Gastrocnemius medialis (tissue), 4 donors: ENCODE measurements around the gene TEAD4. TPM values are rescaled to one million over a fixed set of nuclear protein-coding genes. Genes with fewer than 3 reads are reported as not detected.

Experiments
- ATAC-seq, 2 donors: fragments of 150-250 bp; one replicate each; pipeline ENCODE4 v1.9.1; 2016
- DNase-seq, 2 donors: peaks; one replicate each; pipeline ENCODE4 v3.0.0-alpha.2; 2019
- H3K27ac ChIP-seq, 4 donors: fragments of 200-600 bp; sonication (generic); 1 replicate in 1 of 4; 2 replicates in 3 of 4; pipeline ENCODE4 v1.5.1; 2016 to 2018; ENCODE audit warnings: mild to moderate bottlenecking in 2 of 4, moderate library complexity in 1 of 4
- H3K27me3 ChIP-seq, 3 donors: fragments of 200-600 bp; sonication (generic) in 2 of 3; 1 replicate in 1 of 3; 2 replicates in 2 of 3; pipeline versions ENCODE4 v1.5.1 to v1.6.0; 2016 to 2019; ENCODE audit warnings: mild to moderate bottlenecking in 1 of 3, moderate library complexity in 1 of 3
- H3K36me3 ChIP-seq, 2 donors: fragments of 200-600 bp; sonication (generic) in 1 of 2; one replicate each; pipeline ENCODE4 v1.5.1; 2017 to 2018
- H3K4me1 ChIP-seq, 2 donors: fragments of 200-600 bp; sonication (generic) in 1 of 2; one replicate each; pipeline ENCODE4 v1.5.1; 2016 to 2017; ENCODE audit warnings: mild to moderate bottlenecking in 2 of 2
- H3K4me3 ChIP-seq, 4 donors: fragments of 200-600 bp; sonication (generic) in 3 of 4; 1 replicate in 1 of 4; 2 replicates in 3 of 4; pipeline ENCODE4 v1.5.1; 2016 to 2019; ENCODE audit warnings: mild to moderate bottlenecking in 2 of 4
- H3K9me3 ChIP-seq, 3 donors: fragments of 200-600 bp; sonication (generic) in 2 of 3; 1 replicate in 1 of 3; 2 replicates in 2 of 3; pipeline ENCODE4 v1.5.1; 2016 to 2019
- POLR2A ChIP-seq, 2 donors: fragments of 450-650 bp; IDR thresholded peaks; one replicate each; pipeline ENCODE4 v1.6.1; 2017; ENCODE audit warnings: antibody characterized with exemption in 2 of 2, mild to moderate bottlenecking in 2 of 2, moderate library complexity in 2 of 2
- in situ Hi-C, 4 donors: fragments of 200-750 bp; cut with MboI; loops; one replicate each; pipeline versions ENCODE4 v1.15.0 to v1.8.0; 2017; ENCODE audit warnings: low sequenced_read_pairs in 4 of 4
- intact Hi-C: fragments of 100-400 bp; cut with DNase I; formaldehyde crosslinking; loops from one replicate; pipeline ENCODE4 v1.15.1; 2023; ENCODE audit warnings: low total_unique reads
- total RNA-seq, 4 donors: library from RNA; depleted of rRNA; stranded (reverse); fragments of >200 nt; gene quantifications; one replicate each; pipeline versions ENCODE4 v1.1.0 to v1.2.3, GENCODE V29; 2016
- TF ChIP-seq, protein P1 (sequence below), 5 experiments: fragments of 450-650 bp in 3 of 5; fragments of 200-600 bp in 2 of 5; sonication (generic) in 2 of 5; IDR thresholded peaks in 4 of 5; conservative IDR thresholded peaks in 1 of 5; 1 replicate in 4 of 5; 2 replicates in 1 of 5; pipeline ENCODE4 v1.5.1; 2016 to 2019; ENCODE audit warnings: antibody characterized with exemption in 5 of 5, mild to moderate bottlenecking in 3 of 5, moderate library complexity in 3 of 5

The TEAD4 gene
- total RNA-seq, 4 donors from 2014 or later = 91.1 to 201 (median 122) TPM

DNA sequence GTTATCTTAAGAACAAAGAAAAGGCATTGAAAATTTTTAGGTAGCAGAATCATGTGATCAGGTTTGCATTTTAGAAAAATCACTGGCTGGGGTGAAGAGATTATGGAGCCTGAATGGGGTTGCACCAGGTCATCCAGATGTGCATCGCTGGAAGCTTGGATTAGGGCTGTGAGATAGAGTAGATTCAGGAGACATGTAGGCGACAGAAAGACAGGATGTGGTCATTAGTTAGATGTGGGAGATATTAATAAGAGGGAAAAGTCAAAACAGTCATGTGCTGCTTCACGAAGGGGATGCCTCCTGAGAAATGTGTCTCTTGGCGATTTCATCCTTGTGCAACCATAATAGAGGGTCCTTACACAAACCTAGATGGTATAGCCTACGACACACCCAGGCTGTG, 25.1 kb downstream of the TEAD4 start:
- no peak for DNase-seq
- in situ Hi-C loops = no loop called here

DNA sequence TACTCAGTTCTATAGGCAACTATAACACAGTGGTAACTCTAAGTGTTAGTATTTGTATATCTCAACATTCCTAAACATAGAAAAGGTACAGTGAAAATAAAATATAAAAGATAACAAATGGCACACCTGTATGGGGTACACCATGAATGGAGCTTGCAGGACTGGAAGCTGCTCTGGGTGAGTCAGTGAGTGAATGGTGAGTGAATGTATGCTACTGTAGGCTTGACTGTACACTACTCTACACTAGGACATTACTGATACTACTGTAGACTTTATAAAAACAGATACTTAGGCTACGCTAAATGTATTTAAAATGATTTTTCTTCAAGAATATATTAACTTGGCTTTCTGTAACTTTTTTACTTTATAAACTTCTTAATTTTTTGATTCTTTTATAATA, 25.5 kb downstream of the TEAD4 start:
- peaks cover 37 to 46% of the 10 kb centered on the region in 2 donors for H3K4me1 ChIP-seq
- no peaks in the 10 kb centered on the region for H3K36me3 ChIP-seq
- H3K9me3 ChIP-seq = no peaks in the 10 kb centered on the region
- no peak for TF ChIP-seq POLR2A (IDR thresholded peaks at IDR 0.05)
- TF ChIP-seq, protein P1, sequence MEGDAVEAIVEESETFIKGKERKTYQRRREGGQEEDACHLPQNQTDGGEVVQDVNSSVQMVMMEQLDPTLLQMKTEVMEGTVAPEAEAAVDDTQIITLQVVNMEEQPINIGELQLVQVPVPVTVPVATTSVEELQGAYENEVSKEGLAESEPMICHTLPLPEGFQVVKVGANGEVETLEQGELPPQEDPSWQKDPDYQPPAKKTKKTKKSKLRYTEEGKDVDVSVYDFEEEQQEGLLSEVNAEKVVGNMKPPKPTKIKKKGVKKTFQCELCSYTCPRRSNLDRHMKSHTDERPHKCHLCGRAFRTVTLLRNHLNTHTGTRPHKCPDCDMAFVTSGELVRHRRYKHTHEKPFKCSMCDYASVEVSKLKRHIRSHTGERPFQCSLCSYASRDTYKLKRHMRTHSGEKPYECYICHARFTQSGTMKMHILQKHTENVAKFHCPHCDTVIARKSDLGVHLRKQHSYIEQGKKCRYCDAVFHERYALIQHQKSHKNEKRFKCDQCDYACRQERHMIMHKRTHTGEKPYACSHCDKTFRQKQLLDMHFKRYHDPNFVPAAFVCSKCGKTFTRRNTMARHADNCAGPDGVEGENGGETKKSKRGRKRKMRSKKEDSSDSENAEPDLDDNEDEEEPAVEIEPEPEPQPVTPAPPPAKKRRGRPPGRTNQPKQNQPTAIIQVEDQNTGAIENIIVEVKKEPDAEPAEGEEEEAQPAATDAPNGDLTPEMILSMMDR (IDR thresholded peaks at IDR 0.05 in 4 of 5, conservative IDR thresholded peaks at IDR 0.05 in 1 of 5) = no peak
- DNase-seq (no peak), ATAC-seq (no peak)
- intact Hi-C loops = no loop called here
- H3K27ac ChIP-seq = peak overlapping the region in 3 of 4 donors; percentile 44 to 87 (median 85)
- in situ Hi-C loops = no loop called here
- no peak overlapping the region for H3K4me3 ChIP-seq
- no peaks in the 10 kb centered on the region for H3K27me3 ChIP-seq

More for the DNA sequence above, 25.1 kb downstream of the TEAD4 start:
- TF ChIP-seq POLR2A (IDR thresholded peaks at IDR 0.05) = no peak
- TF ChIP-seq, protein P1 (IDR thresholded peaks at IDR 0.05 in 4 of 5, conservative IDR thresholded peaks at IDR 0.05 in 1 of 5) = no peak
- Histone ChIP-seq H3K27ac (peak overlapping the region; percentile 84 to 87 (median 86)), H3K4me1 (peaks cover 37 to 46% of the 10 kb centered on the region in 2 donors), H3K36me3 (no peaks in the 10 kb centered on the region), H3K4me3 (no peak overlapping the region), H3K27me3 (no peaks in the 10 kb centered on the region), H3K9me3 (no peaks in the 10 kb centered on the region)
- no peak for ATAC-seq
- intact Hi-C loops = no loop called here

DNA sequence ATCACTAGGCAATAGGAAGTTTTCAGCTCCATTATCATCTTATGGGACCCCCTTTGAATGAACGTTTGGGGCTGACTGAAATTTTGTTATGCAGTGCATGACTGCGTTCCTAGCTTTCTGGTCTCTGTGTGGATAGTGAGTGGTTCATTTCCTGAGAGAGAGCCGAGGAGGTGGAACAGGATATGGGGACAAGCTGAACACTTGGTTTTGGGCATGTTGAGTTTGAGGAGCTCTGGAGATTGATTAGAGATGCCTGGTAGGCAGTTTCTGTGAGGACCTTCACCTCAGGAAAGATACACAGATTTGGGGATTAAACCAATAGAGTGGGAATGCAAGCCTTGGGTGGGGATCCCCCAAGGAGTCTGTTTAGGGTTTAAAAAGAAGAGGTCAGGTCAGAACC, 27.7 kb downstream of the TEAD4 start:
- H3K36me3 ChIP-seq = no peaks in the 10 kb centered on the region
- intact Hi-C loops = no loop called here
- H3K4me3 ChIP-seq = no peak overlapping the region
- no peaks in the 10 kb centered on the region for H3K9me3 ChIP-seq
- no peak for TF ChIP-seq POLR2A (IDR thresholded peaks at IDR 0.05)
- TF ChIP-seq, protein P1 (IDR thresholded peaks at IDR 0.05 in 4 of 5, conservative IDR thresholded peaks at IDR 0.05 in 1 of 5) = no peak
- no peak for DNase-seq
- no peak for ATAC-seq
- peak overlapping the region; percentile 16 to 99 (median 37) for H3K27ac ChIP-seq
- H3K4me1 ChIP-seq = peaks cover 30 to 40% of the 10 kb centered on the region in 2 donors
- no peaks in the 10 kb centered on the region for H3K27me3 ChIP-seq
- in situ Hi-C loops = no loop called here

DNA sequence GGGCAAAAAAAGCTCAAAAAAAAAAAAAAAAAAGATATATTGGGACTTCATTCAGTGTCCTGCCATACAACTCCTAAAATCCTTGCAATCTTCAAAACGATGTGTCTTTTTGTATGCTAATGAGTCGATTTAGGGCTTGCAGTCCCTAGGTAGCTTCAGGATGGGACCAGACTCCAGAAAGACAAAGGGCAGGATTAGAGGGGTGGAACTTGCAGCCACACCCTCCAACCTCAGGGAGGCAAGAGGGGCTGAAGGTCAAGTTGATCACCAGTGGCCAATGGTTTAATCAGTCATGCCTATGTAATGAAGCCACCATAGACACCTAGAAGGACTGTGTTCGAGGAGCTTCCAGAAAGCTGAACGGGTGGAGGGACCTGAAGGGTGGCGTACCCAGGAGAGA, 29.3 kb downstream of the TEAD4 start:
- no peak for ATAC-seq
- H3K27me3 ChIP-seq = no peaks in the 10 kb centered on the region
- H3K4me3 ChIP-seq = no peak overlapping the region
- no peak for DNase-seq
- no peaks in the 10 kb centered on the region for H3K36me3 ChIP-seq
- peak overlapping the region; percentile 94 to 99 (median 96) for H3K27ac ChIP-seq
- intact Hi-C loops (no loop called here), in situ Hi-C loops (no loop called here)
- TF ChIP-seq, protein P1 (IDR thresholded peaks at IDR 0.05 in 4 of 5, conservative IDR thresholded peaks at IDR 0.05 in 1 of 5) = no peak
- no peak for TF ChIP-seq POLR2A (IDR thresholded peaks at IDR 0.05)
- peaks cover 24 to 41% of the 10 kb centered on the region in 2 donors for H3K4me1 ChIP-seq
- no peaks in the 10 kb centered on the region for H3K9me3 ChIP-seq

DNA sequence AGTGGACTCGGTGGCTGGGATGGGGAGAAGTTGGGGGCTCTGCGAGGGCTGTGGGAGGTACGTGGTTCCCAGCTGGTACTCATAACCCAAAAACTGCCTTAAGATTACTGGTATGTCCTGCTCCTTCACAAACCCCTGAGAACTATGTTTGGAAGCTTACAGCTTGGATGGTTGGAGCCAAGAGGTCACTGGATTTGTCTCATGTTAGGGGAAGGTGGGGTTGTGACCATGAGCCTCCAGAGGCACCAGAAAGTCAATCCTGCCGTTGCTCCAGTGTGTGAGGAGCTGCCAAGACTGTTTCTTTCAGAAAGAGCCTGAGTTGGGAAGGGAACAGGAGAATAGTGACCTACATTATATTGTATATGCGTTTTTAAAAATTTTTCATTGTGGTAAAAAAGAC, 33.5 kb downstream of the TEAD4 start:
- TF ChIP-seq, protein P1 (IDR thresholded peaks at IDR 0.05 in 4 of 5, conservative IDR thresholded peaks at IDR 0.05 in 1 of 5) = no peak
- peak; percentile 28 to 45 for TF ChIP-seq POLR2A (IDR thresholded peaks at IDR 0.05)
- H3K4me1 ChIP-seq = peaks cover 26 to 39% of the 10 kb centered on the region in 2 donors
- no peaks in the 10 kb centered on the region for H3K9me3 ChIP-seq
- ATAC-seq (peak; percentile 85 to 90), DNase-seq (peak; percentile 48 to 83)
- H3K36me3 ChIP-seq = peaks cover 0 to 10% of the 10 kb centered on the region in 2 donors
- intact Hi-C loops = no loop called here
- in situ Hi-C loops = no loop called here
- peak overlapping the region; percentile 94 to 99 (median 96) for H3K27ac ChIP-seq
- no peak overlapping the region for H3K4me3 ChIP-seq
- no peaks in the 10 kb centered on the region for H3K27me3 ChIP-seq
